SHP77 (cell line): ENCODE measurements around the gene SORCS2.

Experiments used
- DNase-seq, 2 experiments: peaks; one replicate each; lab custom pipeline; 2025; lab: John Stamatoyannopoulos, UW

The SORCS2 gene

DNA sequence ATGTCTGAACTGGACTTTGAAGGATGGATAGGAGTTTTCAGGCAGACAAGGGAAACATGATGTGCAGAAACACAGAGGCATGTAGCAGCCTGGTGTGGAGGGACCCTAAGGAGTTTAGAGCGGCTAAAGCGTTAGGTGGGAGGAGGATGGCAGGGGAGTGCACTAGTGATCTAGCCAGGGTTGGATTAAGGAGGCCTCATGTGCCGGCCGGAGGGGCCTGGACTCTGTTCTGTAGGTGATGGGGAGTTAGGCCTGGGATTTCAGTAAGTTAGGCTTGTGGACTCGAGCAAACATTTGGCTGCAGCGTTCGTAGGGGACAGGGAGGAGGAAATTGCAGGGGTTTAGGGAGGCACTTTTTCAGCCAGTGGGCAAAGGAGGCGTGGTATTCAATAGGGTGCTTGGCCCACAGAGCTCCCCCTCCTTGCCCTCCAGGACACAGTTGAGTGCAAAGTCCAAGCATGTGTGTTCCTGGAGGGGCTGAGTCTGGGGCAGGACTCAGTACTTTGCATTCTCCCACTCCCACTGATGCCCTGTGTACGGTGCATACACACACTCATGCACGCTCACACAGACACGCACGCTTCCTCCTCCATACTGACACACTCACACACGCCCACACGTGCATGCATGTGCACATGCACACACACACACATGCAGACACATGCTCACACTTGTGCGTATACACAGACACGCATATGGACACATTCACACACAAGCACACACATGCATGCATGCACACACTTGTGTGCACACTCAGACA, 223.8 kb downstream of the SORCS2 start:
- no peak for DNase-seq

GRCh38 chr4:7416745-7417432, 224.6 kb downstream of the SORCS2 start:
- DNase-seq, result no peak

DNA sequence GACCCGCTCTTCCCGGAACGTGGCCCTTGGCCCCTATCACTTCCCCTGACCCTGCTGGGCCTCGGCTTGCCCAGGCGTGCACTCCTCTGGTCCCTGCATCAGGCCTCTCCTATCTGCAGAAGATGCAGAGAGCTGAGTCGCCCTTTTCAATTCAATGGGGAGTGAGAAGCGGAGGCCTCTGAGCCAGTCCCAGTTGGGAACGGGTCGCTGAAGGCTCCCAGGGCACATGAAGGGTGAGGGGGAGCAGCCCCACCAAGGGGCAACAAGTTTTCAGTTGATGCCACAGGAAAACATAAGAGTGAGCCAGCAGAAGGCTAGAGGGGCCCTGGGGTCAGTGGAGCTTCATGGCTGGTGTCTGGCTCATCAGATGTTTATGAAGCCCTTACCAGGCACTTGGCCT, 225.3 kb downstream of the SORCS2 start:
- no peak for DNase-seq

GRCh38 chr4:7418131-7418943, 226.0 kb downstream of the SORCS2 start:
- no peak for DNase-seq

- DNase-seq, result no peak
These were observed 227.8 kb downstream of the SORCS2 start for GRCh38 chr4:7419961-7420660.

GRCh38 chr4:7420661-7421040, 228.3 kb downstream of the SORCS2 start:
- no peak for DNase-seq

DNA sequence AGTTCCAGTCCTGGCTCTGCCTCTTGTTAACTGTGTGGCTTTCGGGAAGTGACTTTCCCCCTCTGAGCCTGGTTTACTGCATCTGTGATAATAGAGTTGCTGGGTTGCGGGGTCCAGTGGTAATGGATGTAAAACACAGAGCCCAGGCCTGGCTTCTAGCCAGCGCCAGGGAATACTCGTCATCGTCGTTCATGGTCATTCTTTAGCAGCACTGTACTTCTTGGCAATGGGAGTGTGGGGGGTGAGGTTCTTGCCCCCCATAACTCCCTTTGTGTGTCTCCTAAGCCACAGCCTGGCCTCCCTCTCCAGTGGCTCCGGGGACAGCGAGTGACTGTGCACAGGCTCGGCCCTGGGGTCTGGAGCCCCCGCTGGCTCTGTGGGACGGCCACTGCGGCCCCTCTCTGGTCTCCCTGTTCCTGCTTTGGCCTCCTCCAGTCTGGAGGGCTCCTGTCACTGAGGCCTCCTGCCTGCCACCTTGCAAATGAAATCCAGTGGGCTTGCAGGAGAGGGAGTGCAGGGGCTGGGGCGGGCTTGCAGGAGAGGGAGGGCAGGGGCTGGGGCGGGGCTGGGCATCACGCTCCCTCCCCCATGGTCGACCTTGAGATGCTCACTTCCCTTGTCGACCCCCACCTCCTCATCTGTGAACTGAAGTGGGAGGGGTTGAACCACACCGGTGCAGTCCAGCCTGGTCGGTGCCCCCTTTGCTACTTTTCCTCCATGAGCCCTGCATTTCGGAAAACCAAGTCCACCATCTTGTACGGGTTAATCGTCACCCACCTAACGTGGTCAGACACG, 229.2 kb downstream of the SORCS2 start:
- no peak for DNase-seq

DNA sequence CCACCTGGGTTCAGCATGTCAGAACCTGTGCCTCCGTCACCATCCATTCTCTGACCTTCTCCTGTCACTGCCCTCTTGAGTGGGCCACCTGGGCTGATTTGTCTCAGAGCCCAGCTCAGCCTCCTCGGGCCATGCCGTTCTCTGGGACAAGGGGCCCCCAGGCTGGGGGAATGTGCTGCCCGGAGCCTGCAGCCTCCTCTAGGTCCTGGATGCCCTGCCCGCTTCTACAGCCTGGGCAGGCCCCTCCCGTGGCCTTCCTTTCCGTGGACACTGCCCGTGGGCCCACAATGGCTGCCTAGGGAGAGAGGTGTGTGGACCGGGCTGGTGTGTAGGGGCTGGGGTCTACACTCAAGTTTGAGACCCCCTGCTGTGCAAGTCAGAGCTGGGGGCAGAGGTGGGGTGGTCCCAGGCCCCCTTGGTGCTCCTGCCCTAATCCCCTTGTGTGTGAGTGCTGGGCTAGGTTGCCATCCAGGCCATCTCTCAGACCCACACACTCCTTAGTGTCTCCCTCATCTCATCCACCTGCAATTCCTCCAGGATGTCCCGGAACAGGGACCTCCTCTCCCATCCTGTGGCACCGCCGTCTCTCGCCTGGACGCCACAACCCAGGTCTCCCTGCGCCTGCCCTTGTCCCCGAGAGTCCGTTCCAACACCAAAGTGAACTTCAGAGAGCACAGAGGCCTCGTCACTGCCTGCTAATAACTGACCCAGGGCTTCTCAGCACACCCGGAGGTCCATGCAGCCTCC, 230.0 kb downstream of the SORCS2 start:
- DNase-seq, result no peak

- DNase-seq, result no peak
These were observed 230.5 kb downstream of the SORCS2 start for GRCh38 chr4:7422898-7423180.

DNA sequence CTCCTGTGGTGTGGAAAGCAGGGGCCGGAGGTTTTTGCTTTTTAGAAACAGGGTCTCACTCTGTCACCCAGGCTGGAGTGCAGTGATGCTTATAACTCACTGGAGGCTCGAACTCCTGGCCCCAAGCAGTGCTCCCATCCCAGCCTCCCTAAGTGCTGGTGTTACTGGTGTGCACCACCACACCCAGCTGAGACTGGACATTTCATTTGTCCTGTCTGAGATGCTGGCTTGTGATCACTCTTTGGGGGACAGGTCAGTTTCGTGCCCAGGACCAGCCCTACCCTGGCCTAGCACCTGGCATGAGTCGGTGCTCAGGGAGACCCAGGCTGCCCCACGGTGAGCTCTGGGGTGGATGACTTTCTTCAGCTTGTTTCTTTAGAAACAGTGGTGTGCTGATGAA, 231.1 kb downstream of the SORCS2 start:
- no peak for DNase-seq

DNA sequence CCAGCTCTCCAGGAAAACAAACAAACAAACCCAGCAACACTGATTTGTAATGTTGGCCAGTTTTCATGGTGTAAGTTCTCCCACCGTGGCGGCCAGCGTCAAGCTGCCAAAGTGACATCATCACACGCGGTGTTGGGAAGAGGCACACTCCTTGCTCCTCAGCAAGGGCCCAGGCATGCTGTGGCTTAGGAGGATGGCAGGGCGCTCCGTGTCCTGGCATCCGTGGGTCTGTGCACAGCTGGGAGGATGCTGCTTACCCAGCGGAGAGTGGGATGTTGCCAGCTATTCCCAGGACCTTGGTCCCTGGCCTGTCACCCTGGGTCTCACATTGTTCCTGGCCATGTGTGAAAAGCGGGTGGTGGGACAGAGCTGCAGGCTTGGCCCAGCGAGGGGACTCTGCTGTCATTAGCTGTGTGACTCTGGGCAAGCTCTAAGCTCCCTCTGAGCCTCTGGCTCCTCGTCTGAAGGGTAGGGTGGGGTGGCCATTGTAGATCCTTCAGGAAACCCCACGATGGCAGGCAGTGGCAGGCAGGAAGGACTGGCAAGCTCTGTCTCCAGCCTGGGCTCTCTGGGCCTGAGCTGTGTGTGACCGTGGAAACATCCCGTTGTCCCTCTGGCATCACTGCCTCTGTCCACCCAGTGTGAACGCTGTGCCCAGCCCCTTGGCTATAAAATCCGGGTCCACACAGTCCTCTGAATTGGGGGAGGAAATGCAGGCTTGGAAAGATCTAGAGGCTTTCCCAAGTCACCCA, 231.6 kb downstream of the SORCS2 start:
- no peak for DNase-seq

- no peak for DNase-seq
These were observed 232.3 kb downstream of the SORCS2 start for GRCh38 chr4:7424553-7425111.

DNA sequence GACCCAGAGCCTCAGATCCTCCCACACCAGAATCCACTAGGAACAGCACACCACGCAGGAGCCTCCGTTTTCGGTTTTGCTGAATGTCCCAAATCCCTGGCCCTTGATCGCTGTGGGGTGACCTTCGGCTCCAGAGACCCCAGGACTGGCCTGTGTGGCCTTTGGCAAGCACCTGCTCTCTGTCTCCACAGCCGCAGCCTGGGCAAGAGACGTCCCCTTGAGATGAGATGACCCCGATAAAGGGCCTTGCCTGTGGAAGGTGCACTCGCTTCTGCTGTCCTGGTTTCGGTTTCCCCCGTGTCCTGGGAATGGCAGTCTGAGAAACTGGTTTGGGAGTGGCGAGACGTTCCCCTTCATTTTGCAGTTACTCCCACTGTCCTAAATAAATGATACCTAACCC, 232.8 kb downstream of the SORCS2 start:
- DNase-seq, result no peak

DNA sequence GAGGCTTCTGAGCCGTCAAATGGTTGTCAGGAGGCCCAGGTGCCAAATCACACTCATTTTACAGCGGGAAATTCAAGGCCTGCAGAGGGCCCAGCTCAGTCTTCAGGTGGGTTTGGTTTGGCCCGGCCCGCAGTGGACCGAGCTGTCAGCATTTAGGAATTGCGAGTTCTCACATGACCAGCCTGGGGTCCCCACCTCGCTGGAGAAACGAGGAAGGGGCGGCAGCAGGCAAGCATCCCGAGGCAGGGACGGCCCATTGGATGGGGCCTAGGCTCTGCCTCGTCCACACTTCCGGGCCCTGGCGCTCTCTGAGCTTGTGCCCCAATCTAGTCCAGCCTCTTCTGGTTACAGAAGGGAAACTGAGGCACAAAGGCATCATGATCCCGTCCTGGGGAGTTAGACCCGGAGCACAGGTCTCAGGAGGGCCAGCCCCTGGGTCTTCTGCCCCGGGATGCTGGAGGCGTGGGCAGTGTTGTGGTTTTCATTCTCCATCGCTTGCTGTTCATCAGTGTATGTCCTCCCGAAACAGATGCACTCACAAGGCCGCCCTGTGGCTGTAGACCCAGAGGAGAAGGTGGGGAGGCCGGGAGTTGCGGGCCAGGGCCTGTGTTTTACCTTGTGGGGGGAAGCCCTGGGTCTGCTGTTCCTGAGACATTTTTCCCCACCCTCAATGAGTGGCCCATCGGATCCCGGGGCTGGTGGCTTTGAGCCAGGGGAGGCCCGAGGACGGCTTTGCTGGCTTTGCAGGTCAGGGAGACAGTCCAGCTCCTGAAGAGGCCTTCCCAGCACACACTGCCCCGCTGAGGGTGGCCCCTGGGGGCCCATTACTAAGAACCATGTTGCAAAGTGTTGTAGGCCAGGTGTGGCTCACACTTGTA, 233.5 kb downstream of the SORCS2 start:
- no peak for DNase-seq

DNA sequence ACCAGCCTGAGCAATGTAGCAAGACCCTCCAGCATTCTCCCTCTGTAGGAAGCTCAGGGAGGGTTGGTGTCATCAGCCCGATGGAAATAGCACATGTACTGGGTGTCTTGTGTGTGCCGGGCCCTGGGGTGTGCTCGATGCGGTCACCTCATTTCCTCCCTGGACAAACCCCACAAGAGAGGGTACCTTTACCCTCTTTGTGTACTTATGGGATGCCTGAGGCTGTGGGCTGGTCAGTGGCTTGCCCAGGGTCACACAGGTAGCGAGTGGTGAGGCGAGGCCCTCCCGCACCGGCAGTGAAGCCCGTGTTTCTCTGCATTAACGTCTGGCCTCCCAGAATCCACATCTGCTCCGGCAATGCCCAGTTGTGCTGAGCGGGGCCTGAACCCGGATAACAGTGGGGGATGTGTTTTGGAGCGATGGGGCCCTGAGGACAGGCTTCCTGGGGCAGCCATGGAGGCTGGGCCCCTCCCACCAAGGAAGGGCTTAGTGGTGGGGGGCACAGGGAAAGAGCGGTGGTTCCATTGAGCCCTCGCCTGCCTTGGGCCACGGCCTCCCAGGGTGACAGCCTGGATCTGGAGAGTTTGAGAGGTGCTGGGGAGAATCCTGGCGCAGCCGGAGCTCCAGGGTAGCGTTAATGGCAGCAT, 234.3 kb downstream of the SORCS2 start:
- DNase-seq, result no peak

DNA sequence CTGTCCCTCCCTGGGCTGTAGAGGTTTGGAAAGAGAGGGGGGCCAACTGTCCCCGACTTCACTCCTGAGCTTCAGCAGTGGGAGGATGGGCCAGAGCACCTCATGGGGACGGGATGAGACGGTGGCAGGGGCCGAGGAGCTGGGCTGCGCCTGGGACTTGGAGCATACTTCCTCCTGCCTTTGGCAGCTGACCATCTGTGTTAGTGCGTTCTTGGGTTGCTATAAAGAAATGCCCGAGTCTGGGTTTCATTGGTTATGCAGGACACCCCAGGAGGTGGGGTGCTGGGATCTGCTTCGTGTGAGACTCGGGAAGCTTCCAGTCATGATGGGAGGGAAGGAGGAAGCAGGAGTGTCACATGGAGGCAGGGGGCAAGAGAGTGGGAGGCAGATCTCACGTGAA, 235.0 kb downstream of the SORCS2 start:
- no peak for DNase-seq

GRCh38 chr4:7427831-7428260, 235.5 kb downstream of the SORCS2 start:
- DNase-seq, result no peak
